HEK293 (cell line): Measurements from ENCODE around the gene ALDOA.

Source experiments
- BCL11B ChIP-seq: fragments of 450-650 bp; formaldehyde crosslinking; IDR thresholded peaks from 2 replicates; pipeline ENCODE4 v1.5.1; 2016; ENCODE audit warnings: low read depth, missing biosample characterization, missing genetic modification characterization
- CTCF ChIP-seq: fragments of 450-650 bp; formaldehyde crosslinking; IDR thresholded peaks from 2 replicates; pipeline ENCODE4 v1.5.1; 2016; ENCODE audit warnings: missing biosample characterization, missing genetic modification characterization
- ZBTB49 ChIP-seq: fragments of 450-650 bp; formaldehyde crosslinking; IDR thresholded peaks from 2 replicates; pipeline ENCODE4 v1.5.1; 2016; ENCODE audit warnings: missing biosample characterization, missing genetic modification characterization, low read depth
- ZNF239 ChIP-seq: fragments of 450-650 bp; formaldehyde crosslinking; IDR thresholded peaks from 2 replicates; pipeline ENCODE4 v1.5.1; 2016; ENCODE audit warnings: missing biosample characterization, missing genetic modification characterization
- ZNF274 ChIP-seq, 2 experiments: fragments of 200-500 bp in 1 of 2; fragments of 450-650 bp in 1 of 2; sonication (Bioruptor generic) in 1 of 2; formaldehyde crosslinking in 1 of 2; IDR thresholded peaks; 2 replicates each; pipeline versions ENCODE4 v1.5.1 to v1.6.1; 2014 to 2016; ENCODE audit warnings: borderline replicate concordance in 1 of 2, inconsistent platforms in 1 of 2, low read length in 1 of 2, missing biosample characterization in 1 of 2, missing genetic modification characterization in 1 of 2
- ZNF747 ChIP-seq: fragments of 450-650 bp; formaldehyde crosslinking; IDR thresholded peaks from 2 replicates; pipeline ENCODE4 v1.5.1; 2016; ENCODE audit warnings: missing biosample characterization, missing genetic modification characterization

- TF ChIP-seq ZBTB49 (tag by site-specific recombination) (no peak), ZNF239 (tag by site-specific recombination) (no peak), BCL11B (no peak), ZNF747 (tag by site-specific recombination) (no peak), CTCF (tag by site-specific recombination) (no peak), ZNF274 (IDR thresholded peaks at IDR 0.05; ENCODE audit: low read length) (no peak), ZNF274 (tag by site-specific recombination; IDR thresholded peaks at IDR 0.05; ENCODE audit: borderline replicate concordance) (no peak)
Observed at GRCh38 chr16:30046588-30046987, 19.0 kb upstream of the ALDOA start.
